Stromal cell of bone marrow (primary cell): Measurements from ENCODE around the gene LZTR1.
"Not testable (repeated sequence)": the region's sequence is repeated elsewhere in the genome, so short reads cannot be mapped to it uniquely, and the experiment has no call there.

ENCODE experiments used
- DNase-seq: peaks from one replicate; pipeline ENCODE4 v3.0.0-alpha.2; 2012; ENCODE audit warnings: low read depth

The LZTR1 gene

GRCh38 chr22:21033895-21034294, 51.8 kb downstream of the LZTR1 start:
- no peak for DNase-seq

DNA sequence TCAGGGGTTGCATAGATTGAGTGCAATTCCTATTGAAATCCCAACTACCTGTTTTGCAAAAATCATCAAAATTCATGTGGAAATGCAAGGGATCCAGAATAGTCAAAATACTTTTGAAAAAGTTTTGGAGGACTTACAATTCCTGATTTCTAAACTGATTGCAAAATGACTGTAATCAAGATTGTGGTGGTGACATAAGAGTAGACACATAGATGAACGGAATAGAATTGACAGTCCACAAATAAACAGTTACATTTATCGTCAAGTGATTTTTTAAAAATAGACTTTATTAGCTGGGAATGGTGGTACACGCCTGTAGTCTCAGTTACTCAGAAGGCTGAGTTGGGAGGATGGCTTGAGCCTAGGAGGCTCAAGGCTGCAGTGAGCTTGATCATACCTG, 52.9 kb downstream of the LZTR1 start:
- DNase-seq = no peak

DNA sequence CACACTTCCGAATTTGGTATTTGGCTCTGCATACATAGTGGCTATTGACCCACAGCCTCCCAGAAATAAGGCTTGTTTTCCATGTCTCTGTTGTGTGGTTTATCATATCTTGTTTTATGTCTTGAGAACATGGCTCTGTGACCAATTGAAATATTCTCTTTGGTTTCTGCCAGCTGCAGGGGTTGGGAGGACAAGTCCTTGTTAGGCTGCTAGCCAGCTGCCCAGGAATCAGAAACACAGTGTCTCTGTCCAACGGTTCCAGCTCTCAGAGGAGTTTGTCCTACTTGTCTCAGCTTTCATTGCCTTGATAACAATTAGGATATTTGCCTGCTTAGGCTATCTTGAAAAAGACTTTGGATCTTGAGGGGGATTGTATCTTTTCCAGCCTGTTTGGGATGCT, 56.3 kb downstream of the LZTR1 start:
- DNase-seq = no peak

- not testable (repeated sequence) for DNase-seq
These were observed 57.1 kb downstream of the LZTR1 start for GRCh38 chr22:21039158-21039557.

GRCh38 chr22:21041937-21042336, 59.8 kb downstream of the LZTR1 start:
- peak; percentile 44 for DNase-seq

DNA sequence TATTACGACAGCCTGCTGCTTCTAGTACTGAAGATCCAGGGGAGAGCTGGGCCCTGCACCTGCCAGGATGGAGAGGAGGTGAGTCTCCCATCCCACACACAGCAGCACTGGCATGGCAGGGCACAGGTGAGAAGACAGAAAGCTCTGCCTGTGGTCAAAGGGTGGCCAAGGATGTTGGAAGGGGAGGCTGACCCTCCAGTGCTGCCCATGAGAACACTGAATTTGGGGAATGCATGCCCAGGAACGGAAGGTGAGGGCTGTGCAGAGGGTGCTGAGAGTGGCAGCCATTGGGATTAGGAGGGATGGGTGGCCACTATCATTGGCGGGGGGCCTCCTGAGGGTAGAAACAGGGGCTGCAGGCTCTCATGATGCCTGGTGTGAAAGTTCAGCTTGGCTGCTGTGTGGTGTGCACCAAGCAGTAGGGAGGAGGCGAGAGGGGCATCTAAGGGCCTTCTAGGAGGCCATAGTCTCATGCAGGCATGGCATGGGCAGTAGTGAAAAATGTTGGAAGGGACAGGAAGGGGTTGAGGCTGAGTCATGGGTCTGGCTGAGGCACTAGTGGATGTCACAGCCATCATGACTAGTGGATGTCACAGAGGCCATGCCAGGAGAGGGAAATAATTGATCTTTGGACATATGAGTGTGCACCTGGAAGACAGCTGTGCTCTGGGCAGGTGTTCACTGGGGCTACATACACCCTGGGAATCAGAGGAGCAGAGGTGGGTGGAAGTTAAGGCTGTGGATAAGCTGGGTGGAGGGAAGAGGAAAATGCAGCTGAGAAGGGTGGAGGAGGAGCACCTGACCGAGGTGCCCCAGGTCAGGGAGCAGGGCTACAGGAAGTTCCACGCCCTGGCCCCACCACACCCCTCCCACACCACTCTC, 61.1 kb downstream of the LZTR1 start:
- no peak for DNase-seq

GRCh38 chr22:21043860-21044535, 61.9 kb downstream of the LZTR1 start:
- no peak for DNase-seq

DNA sequence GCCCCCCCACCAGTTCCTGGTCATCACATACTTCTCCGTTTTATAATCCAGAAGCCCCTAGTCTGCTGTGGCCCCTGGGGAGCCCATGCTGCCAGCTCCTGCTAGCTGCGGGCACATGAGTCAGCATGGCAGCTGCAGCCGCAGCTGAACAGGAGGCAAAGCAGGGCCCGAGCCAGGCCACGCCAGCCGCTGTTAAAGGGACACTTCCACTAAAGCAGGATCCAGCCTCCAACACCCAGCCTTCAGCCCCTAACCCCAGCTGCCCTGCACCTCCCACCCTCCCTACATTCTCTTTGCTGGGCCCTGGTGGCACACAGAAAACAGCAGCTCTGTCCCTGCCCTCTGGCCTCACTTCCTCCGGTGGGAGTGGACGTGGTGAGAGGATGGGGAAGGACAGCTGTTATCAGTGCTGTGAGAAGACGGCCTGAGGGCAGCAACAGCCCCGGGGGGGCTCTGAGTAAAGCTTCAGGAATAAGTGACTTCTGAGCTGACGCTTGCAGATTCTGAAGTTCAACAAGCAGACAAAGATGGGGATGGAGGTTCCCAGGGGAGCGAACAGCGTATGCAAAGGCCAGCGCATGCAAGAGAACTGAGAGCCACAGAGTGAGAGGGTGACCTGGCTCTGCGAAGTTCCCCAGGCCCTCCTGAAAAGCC, 63.0 kb downstream of the LZTR1 start:
- peak; percentile 70 for DNase-seq

GRCh38 chr22:21045585-21046294, 63.6 kb downstream of the LZTR1 start, which contains the start of gene LRRC74B:
Gene LRRC74B (plus strand): TSS chr22:21045946. CDS start chr22:21045987, 41 bp downstream.
- peak; percentile 90 for DNase-seq

DNA sequence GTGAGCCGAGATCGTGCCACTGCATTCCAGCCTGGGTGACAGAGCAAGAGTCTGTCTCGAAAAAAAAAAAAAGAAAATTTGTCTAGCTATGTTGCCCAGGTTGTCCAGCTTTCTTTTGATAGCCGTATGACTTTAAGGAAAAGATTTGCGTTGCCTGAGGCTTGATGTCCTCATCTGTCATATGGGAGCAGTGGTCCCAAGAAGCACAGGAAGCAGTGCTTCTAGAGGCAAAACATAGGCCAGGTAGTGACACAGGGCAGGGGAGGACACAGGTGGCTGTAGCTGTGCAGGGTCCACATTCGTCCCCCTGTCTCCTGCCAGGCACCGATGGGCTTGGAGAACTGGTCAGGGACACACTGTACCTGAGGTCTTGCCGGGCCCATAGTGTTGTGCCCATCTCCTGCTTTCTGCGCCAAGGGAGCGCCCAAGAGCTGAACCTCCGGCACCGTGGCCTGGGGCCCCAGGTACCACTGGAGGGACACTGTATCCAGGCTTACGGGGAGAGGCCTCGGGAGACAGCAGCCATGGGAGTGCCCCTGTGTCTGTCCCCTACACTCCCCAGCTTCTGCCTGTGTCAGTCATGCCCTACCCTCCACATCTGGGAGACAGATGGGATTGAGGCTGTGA, 65.1 kb downstream of the LZTR1 start:
- no peak for DNase-seq

DNA sequence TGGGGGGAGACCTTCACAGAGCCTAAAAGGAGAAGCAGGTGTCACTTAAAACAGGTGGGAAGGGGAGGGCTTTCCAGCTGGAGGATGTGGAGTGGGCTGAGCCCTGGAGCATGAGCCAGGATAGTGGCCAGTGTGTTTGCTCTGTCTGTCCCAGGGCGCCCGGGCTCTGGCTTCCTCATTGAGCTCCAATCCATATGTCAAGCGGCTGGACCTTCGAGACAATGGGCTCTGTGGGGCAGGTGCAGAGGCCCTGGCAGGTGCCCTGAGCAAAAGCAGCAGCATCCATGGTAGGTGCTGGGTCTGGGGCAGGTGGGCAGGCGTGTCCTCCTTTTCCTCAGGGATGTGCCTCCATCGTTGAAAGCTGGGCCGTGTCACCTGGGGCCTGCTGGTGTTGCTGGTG, 65.6 kb downstream of the LZTR1 start:
- no peak for DNase-seq

DNA sequence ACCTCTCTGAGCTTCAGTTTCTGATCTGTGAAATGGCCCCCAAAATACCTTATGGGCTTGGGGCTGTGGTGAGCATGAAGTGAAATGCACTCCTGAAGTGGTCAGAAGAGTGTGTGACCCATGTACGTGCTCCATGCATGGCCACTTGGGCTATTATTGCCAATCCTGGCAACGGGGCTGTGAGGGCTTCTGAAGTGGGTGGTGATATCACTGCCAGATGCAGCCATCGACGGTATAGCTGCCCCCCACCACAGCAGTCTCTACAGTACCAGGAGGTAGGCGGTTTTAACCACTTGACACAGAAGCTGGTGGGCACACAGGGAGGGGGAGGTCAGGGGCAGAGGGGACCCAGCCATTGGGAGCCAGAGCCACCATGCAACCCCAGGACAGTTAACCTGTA, 66.4 kb downstream of the LZTR1 start:
- not testable (repeated sequence) for DNase-seq
